Effector CD8-positive, alpha-beta T cell (primary cell): ENCODE results near the gene STX4.
"Not testable (repeated sequence)": the region's sequence is repeated elsewhere in the genome, so short reads cannot be mapped to it uniquely, and the experiment has no call there.

Source experiments
- DNase-seq: peaks from one replicate; lab custom pipeline; 2025; lab: John Stamatoyannopoulos, UW

The STX4 gene

GRCh38 chr16:30998852-30999761, 34.3 kb upstream of the STX4 start:
- DNase-seq: no peak

GRCh38 chr16:31000671-31001382, 32.5 kb upstream of the STX4 start:
- DNase-seq: no peak

- no peak for DNase-seq
Measured at GRCh38 chr16:31001507-31002249, 31.7 kb upstream of the STX4 start.

GRCh38 chr16:31002250-31002700, 31.1 kb upstream of the STX4 start:
- DNase-seq: no peak

- DNase-seq: no peak
Measured at GRCh38 chr16:31002862-31003341, 30.5 kb upstream of the STX4 start.

- no peak for DNase-seq
Measured at GRCh38 chr16:31003744-31004143, 29.6 kb upstream of the STX4 start.

GRCh38 chr16:31004658-31005057, 28.7 kb upstream of the STX4 start:
- DNase-seq: no peak

GRCh38 chr16:31005350-31006085, 27.8 kb upstream of the STX4 start:
- DNase-seq: no peak

GRCh38 chr16:31006086-31006385, 27.3 kb upstream of the STX4 start:
- DNase-seq: no peak

- no peak for DNase-seq
Measured at GRCh38 chr16:31006589-31006988, 26.8 kb upstream of the STX4 start.

GRCh38 chr16:31007684-31008083, 25.7 kb upstream of the STX4 start:
- DNase-seq: no peak

- no peak for DNase-seq
Measured at GRCh38 chr16:31008149-31008548, 25.2 kb upstream of the STX4 start.

- DNase-seq: no peak
Measured at GRCh38 chr16:31008551-31008950, 24.8 kb upstream of the STX4 start.

GRCh38 chr16:31009120-31009519, 24.2 kb upstream of the STX4 start:
- DNase-seq: no peak

- DNase-seq: no peak
Measured at GRCh38 chr16:31009894-31010584, 23.3 kb upstream of the STX4 start.

- peak; percentile 40 for DNase-seq
Measured at GRCh38 chr16:31010585-31011325, 22.6 kb upstream of the STX4 start, which contains the start of gene STX1B. STX1B (minus strand) TSS chr16:31010638; CDS start chr16:31010396, 242 bp downstream.

- not testable (repeated sequence) for DNase-seq
Measured at GRCh38 chr16:31011815-31012214, 21.5 kb upstream of the STX4 start.

- DNase-seq: not testable (repeated sequence)
Measured at GRCh38 chr16:31013292-31013691, 20.1 kb upstream of the STX4 start.

- DNase-seq: no peak
Measured at GRCh38 chr16:31016018-31016417, 17.3 kb upstream of the STX4 start.

- not testable (repeated sequence) for DNase-seq
Measured at GRCh38 chr16:31017756-31018155, 15.6 kb upstream of the STX4 start.
